Endothelial cell of hepatic sinusoid (primary cell): Measurements from ENCODE around the gene STXBP6.

Experiments
- in situ Hi-C: cut with HindIII; loops from 2 replicates; pipeline ENCODE4 v1.10.0; 2017; ENCODE audit warnings: low sequenced_read_pairs

STXBP6 gene

GRCh38 chr14:24891987-24892496 lies 157.9 kb downstream of the STXBP6 start:
- in situ Hi-C loops, result no loop called here

- in situ Hi-C loops, result no loop called here
Observed at GRCh38 chr14:24890716-24891115, 159.2 kb downstream of the STXBP6 start.

- in situ Hi-C loops, result no loop called here
Observed at GRCh38 chr14:24889843-24890242, 160.1 kb downstream of the STXBP6 start.

GRCh38 chr14:24888532-24888931 lies 161.4 kb downstream of the STXBP6 start:
- in situ Hi-C loops, result no loop called here

- in situ Hi-C loops, result no loop called here
Observed at GRCh38 chr14:24887623-24888304, 162.2 kb downstream of the STXBP6 start.

- in situ Hi-C loops, result no loop called here
Observed at GRCh38 chr14:24885410-24885913, 164.5 kb downstream of the STXBP6 start.

GRCh38 chr14:24883576-24883975 lies 166.4 kb downstream of the STXBP6 start:
- in situ Hi-C loops, result no loop called here

- in situ Hi-C loops, result no loop called here
Observed at GRCh38 chr14:24881116-24881893, 168.6 kb downstream of the STXBP6 start.

- in situ Hi-C loops, result no loop called here
Observed at GRCh38 chr14:24880689-24881088, 169.3 kb downstream of the STXBP6 start.

- in situ Hi-C loops, result no loop called here
Observed at GRCh38 chr14:24879661-24880386, 170.1 kb downstream of the STXBP6 start.

- in situ Hi-C loops, result no loop called here
Observed at GRCh38 chr14:24876996-24877395, 173.0 kb downstream of the STXBP6 start.

GRCh38 chr14:24875991-24876878 lies 173.7 kb downstream of the STXBP6 start:
- in situ Hi-C loops, result no loop called here

GRCh38 chr14:24875203-24875838 lies 174.6 kb downstream of the STXBP6 start:
- in situ Hi-C loops, result no loop called here

- in situ Hi-C loops, result no loop called here
Observed at GRCh38 chr14:24874514-24875202, 175.3 kb downstream of the STXBP6 start.

- in situ Hi-C loops, result no loop called here
Observed at GRCh38 chr14:24873551-24873950, 176.4 kb downstream of the STXBP6 start.

GRCh38 chr14:24870949-24871701 lies 178.8 kb downstream of the STXBP6 start:
- in situ Hi-C loops, result no loop called here

GRCh38 chr14:24868389-24868788 lies 181.6 kb downstream of the STXBP6 start:
- in situ Hi-C loops, result no loop called here

- in situ Hi-C loops, result no loop called here
Observed at GRCh38 chr14:24866067-24866639, 183.8 kb downstream of the STXBP6 start.
